ENCODE measurements around the gene GASK1A. TPM values are rescaled to one million over a fixed set of nuclear protein-coding genes. Genes with fewer than 3 reads are reported as not detected.
"Not testable (repeated sequence)": the region's sequence is repeated elsewhere in the genome, so short reads cannot be mapped to it uniquely, and the experiment has no call there.

The GASK1A gene
- total RNA-seq, 1 donor from 2014 or later, result 25.8 TPM

DNA sequence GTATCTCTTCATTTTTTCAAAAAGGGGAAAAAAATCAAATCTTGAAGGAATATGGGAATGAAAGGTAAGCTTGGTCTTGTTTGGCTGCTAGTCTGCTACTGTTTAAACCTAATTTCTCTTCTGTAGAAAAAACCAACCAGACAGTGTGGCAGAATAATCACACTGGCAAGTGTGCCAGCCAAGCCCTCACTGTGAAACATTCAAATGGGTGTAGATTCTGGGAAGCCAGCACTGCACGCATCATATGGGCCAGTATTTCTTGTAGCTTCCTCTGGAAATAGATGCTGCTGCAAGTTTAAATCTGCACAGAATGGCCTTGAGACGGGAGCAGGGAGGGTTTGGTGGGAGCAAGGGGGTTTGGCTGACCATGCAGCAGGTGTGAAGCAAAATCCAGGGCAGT, 64.7 kb downstream of the GASK1A start:
- Histone ChIP-seq H3K9me3 (peaks cover 0 to 17% of the 10 kb centered on the region in 2 donors), H3K36me3 (no peaks in the 10 kb centered on the region), H3K4me1 (no peaks in the 10 kb centered on the region), H3K27me3 (no peaks in the 10 kb centered on the region), H3K4me3 (no peak overlapping the region), H3K27ac (no peak overlapping the region)
- TF ChIP-seq, protein P1, sequence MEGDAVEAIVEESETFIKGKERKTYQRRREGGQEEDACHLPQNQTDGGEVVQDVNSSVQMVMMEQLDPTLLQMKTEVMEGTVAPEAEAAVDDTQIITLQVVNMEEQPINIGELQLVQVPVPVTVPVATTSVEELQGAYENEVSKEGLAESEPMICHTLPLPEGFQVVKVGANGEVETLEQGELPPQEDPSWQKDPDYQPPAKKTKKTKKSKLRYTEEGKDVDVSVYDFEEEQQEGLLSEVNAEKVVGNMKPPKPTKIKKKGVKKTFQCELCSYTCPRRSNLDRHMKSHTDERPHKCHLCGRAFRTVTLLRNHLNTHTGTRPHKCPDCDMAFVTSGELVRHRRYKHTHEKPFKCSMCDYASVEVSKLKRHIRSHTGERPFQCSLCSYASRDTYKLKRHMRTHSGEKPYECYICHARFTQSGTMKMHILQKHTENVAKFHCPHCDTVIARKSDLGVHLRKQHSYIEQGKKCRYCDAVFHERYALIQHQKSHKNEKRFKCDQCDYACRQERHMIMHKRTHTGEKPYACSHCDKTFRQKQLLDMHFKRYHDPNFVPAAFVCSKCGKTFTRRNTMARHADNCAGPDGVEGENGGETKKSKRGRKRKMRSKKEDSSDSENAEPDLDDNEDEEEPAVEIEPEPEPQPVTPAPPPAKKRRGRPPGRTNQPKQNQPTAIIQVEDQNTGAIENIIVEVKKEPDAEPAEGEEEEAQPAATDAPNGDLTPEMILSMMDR (IDR thresholded peaks at IDR 0.05), result no peak
- intact Hi-C loops (cut with DNase I), result no loop called here
- DNase-seq (ENCODE audit: low spot score in 2 of 2), result no peak

DNA sequence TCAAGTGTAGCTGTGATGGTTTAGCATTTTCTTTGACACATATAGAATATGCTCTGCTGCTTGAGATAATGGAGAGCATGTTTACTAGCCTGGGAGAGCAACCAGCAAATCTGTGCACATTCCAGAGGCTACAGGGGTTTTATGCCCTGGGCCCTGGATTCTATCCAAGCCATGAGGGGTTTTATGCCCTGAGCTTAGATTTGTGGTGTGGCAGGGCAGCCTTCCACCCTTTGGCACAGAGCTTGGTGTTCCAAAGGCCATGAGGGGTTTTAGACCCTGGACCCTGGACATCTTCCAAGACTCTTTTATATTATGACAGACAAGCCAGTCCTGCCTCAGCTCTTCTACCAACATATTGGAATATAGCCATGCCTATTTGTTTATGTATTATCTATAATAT, 66.0 kb downstream of the GASK1A start:
- H3K4me3 ChIP-seq; H3K27ac ChIP-seq; H3K27me3 ChIP-seq; DNase-seq (ENCODE audit: low spot score in 2 of 2); H3K36me3 ChIP-seq; intact Hi-C loops (cut with DNase I); H3K4me1 ChIP-seq: not testable (repeated sequence)
- peaks cover 4 to 17% of the 10 kb centered on the region in 2 donors for H3K9me3 ChIP-seq

DNA sequence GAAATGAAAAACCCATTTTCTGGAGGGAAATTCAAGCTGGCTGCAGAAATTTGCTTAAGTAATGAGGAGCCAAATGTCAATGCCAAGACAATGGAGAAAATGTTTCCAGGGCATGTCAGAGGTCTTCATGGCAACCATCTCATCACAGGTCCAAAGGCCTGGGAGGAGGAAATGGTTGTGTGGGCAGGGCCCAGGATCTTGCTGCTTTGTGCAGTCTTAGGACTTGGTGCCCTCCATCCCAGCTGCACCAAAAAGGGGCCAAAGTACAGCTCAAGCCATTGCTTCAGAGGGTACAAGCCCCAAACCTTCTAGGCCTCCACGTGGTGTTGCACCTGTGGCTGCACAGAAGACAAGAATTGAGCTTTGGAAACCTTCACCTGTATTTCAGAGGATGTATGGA, 67.5 kb downstream of the GASK1A start:
- no peaks in the 10 kb centered on the region for H3K36me3 ChIP-seq
- no peaks in the 10 kb centered on the region for H3K27me3 ChIP-seq
- H3K27ac ChIP-seq, result no peak overlapping the region
- no peaks in the 10 kb centered on the region for H3K4me1 ChIP-seq
- no peak for DNase-seq (ENCODE audit: low spot score in 2 of 2)
- H3K4me3 ChIP-seq, result no peak overlapping the region
- peaks cover 11 to 29% of the 10 kb centered on the region in 2 donors for H3K9me3 ChIP-seq
- TF ChIP-seq, protein P1 (IDR thresholded peaks at IDR 0.05), result no peak
- intact Hi-C loops (cut with DNase I), result no loop called here

DNA sequence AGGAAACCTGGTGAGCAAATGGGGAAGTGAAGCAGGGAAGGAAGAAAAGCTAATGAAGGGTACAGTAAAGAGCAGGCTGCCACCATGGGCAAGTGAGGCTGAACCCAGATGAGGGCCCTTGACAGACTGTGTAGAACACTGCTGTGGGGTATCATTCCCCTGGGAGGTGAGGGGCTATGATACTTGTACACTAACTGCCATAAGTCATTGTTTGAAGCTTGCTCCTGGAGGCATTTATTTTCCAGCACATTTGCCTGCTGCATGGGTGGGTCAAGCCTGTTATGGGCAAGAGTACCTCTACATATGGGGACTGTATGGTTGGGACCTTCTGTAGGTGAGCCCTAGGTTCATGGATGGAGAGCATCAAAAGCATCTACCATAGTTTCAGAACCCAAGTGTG, 69.4 kb downstream of the GASK1A start:
- DNase-seq (ENCODE audit: low spot score in 2 of 2), result no peak
- H3K36me3 ChIP-seq, result peaks cover 0 to 6% of the 10 kb centered on the region in 2 donors
- H3K4me1 ChIP-seq, result no peaks in the 10 kb centered on the region
- H3K27ac ChIP-seq, result no peak overlapping the region
- TF ChIP-seq, protein P1 (IDR thresholded peaks at IDR 0.05), result no peak
- peaks cover 11 to 29% of the 10 kb centered on the region in 2 donors for H3K9me3 ChIP-seq
- H3K27me3 ChIP-seq, result no peaks in the 10 kb centered on the region
- intact Hi-C loops (cut with DNase I), result no loop called here
- no peak overlapping the region for H3K4me3 ChIP-seq

DNA sequence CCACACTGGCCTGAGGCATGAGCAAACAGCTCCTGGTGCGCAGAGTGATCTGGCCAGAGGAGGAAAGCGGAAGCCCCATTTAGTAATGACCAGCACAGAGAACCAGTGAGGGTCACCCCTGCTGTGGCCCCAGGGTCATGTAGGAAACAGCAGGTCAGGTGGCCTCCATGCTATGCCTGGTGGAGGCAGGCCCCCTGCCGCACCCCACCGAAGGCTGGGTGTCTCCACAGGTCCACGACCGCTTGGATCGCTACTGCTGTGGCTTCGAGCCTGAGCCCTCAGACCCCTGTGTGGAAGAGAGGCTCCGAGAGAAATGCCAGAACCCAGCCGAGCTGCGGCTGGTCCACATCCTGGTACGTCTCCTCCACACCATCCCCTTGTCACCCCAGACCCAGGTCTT, 74.2 kb downstream of the GASK1A start:
- H3K27ac ChIP-seq, result no peak overlapping the region
- DNase-seq (ENCODE audit: low spot score in 2 of 2), result no peak
- H3K4me3 ChIP-seq, result no peak overlapping the region
- peaks cover 0 to 13% of the 10 kb centered on the region in 2 donors for H3K36me3 ChIP-seq
- no peaks in the 10 kb centered on the region for H3K27me3 ChIP-seq
- H3K4me1 ChIP-seq, result no peaks in the 10 kb centered on the region
- H3K9me3 ChIP-seq, result peaks cover 11 to 12% of the 10 kb centered on the region in 2 donors
- intact Hi-C loops (cut with DNase I), result no loop called here
- TF ChIP-seq, protein P1 (IDR thresholded peaks at IDR 0.05), result no peak

DNA sequence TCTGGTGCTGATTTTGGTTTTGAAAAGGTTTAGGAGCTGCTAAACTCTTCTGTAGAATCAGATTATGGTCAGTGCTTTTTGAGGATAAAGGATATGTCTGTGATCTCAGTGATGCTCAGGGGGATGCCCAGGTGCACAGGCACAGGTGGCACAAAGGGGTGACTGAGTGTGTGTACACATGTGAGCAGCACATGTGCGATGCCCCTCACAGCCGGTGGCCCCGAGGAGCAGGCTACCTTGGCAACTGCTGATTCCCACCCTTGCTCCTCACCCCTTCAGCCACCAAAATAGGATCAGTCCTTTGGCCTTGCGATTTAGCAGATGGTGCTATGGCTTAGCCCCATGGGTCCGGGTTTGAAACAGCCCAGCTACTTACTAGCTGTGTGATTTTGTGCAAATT, 75.6 kb downstream of the GASK1A start:
- intact Hi-C loops (cut with DNase I), result no loop called here

More for the DNA sequence above, 75.6 kb downstream of the GASK1A start:
- no peak for DNase-seq (ENCODE audit: low spot score in 2 of 2)
- Histone ChIP-seq H3K27me3 (no peaks in the 10 kb centered on the region), H3K36me3 (peaks cover 0 to 15% of the 10 kb centered on the region in 2 donors), H3K4me3 (no peak overlapping the region), H3K27ac (no peak overlapping the region), H3K9me3 (peaks cover 11 to 12% of the 10 kb centered on the region in 2 donors), H3K4me1 (no peaks in the 10 kb centered on the region)
- TF ChIP-seq, protein P1 (IDR thresholded peaks at IDR 0.05), result no peak

Measured in ascending aorta (tissue), 2 donors.